T-helper 1 cell treated with Interleukin-12 subunit alpha and Interleukin-12 subunit beta and Interleukin-4 antibody, amounts not matched to agents 30 μg/mL and 1 μg/mL, for 36 hours (primary cell): ENCODE data around the gene THSD4.

Experiments used
- H3K27ac Mint-ChIP-seq: one replicate; pipeline ENCODE4 v1.8.0; 2021; ENCODE audit warnings: mild to moderate bottlenecking, mixed read lengths
- H3K27me3 Mint-ChIP-seq: one replicate; pipeline ENCODE4 v1.8.0; 2021; ENCODE audit warnings: low read depth, mixed read lengths
- H3K36me3 Mint-ChIP-seq: one replicate; pipeline ENCODE4 v1.8.0; 2021; ENCODE audit warnings: low read depth, mixed read lengths
- H3K4me1 Mint-ChIP-seq: one replicate; pipeline ENCODE4 v1.8.0; 2021; ENCODE audit warnings: low read depth, mixed read lengths
- H3K4me3 Mint-ChIP-seq: one replicate; pipeline ENCODE4 v1.8.0; 2021; ENCODE audit warnings: mild to moderate bottlenecking, moderate library complexity, mixed read lengths
- H3K9me3 Mint-ChIP-seq: one replicate; pipeline ENCODE4 v1.8.0; 2021; ENCODE audit warnings: mixed read lengths

The THSD4 gene

GRCh38 chr15:71109130-71109529 is 6.1 kb upstream of the THSD4 start:
- no peak overlapping the region for H3K27ac Mint-ChIP-seq
- no peak overlapping the region for H3K4me3 Mint-ChIP-seq
- H3K27me3 Mint-ChIP-seq, result peaks cover 5% of the 10 kb centered on the region
- no peaks in the 10 kb centered on the region for H3K9me3 Mint-ChIP-seq
- H3K36me3 Mint-ChIP-seq, result no peaks in the 10 kb centered on the region
- peaks cover 2% of the 10 kb centered on the region for H3K4me1 Mint-ChIP-seq

GRCh38 chr15:71109905-71110304 is 5.4 kb upstream of the THSD4 start:
- no peak overlapping the region for H3K27ac Mint-ChIP-seq
- peaks cover 2% of the 10 kb centered on the region for H3K4me1 Mint-ChIP-seq
- no peaks in the 10 kb centered on the region for H3K9me3 Mint-ChIP-seq
- H3K36me3 Mint-ChIP-seq, result no peaks in the 10 kb centered on the region
- H3K27me3 Mint-ChIP-seq, result peaks cover 11% of the 10 kb centered on the region
- H3K4me3 Mint-ChIP-seq, result no peak overlapping the region

GRCh38 chr15:71110405-71111180 is 4.7 kb upstream of the THSD4 start:
- Mint-ChIP-seq H3K4me3 (no peak overlapping the region), H3K9me3 (no peaks in the 10 kb centered on the region), H3K27ac (no peak overlapping the region), H3K36me3 (no peaks in the 10 kb centered on the region), H3K4me1 (peaks cover 2% of the 10 kb centered on the region), H3K27me3 (peaks cover 14% of the 10 kb centered on the region)

GRCh38 chr15:71111181-71111565 is 4.1 kb upstream of the THSD4 start:
- H3K27ac Mint-ChIP-seq, result no peak overlapping the region
- H3K4me3 Mint-ChIP-seq, result no peak overlapping the region
- peaks cover 17% of the 10 kb centered on the region for H3K27me3 Mint-ChIP-seq

GRCh38 chr15:71111950-71112349 is 3.3 kb upstream of the THSD4 start:
- Mint-ChIP-seq H3K27me3 (peaks cover 24% of the 10 kb centered on the region), H3K4me3 (no peak overlapping the region)

More at GRCh38 chr15:71111181-71111565, 4.1 kb upstream of the THSD4 start:
- peaks cover 4% of the 10 kb centered on the region for H3K4me1 Mint-ChIP-seq
- H3K9me3 Mint-ChIP-seq, result no peaks in the 10 kb centered on the region
- H3K36me3 Mint-ChIP-seq, result no peaks in the 10 kb centered on the region

GRCh38 chr15:71112429-71112828 is 2.8 kb upstream of the THSD4 start:
- H3K9me3 Mint-ChIP-seq, result no peaks in the 10 kb centered on the region
- H3K36me3 Mint-ChIP-seq, result no peaks in the 10 kb centered on the region
- H3K4me3 Mint-ChIP-seq, result no peak overlapping the region
- H3K27ac Mint-ChIP-seq, result no peak overlapping the region
- peaks cover 29% of the 10 kb centered on the region for H3K27me3 Mint-ChIP-seq
- peaks cover 7% of the 10 kb centered on the region for H3K4me1 Mint-ChIP-seq

More at GRCh38 chr15:71111950-71112349, 3.3 kb upstream of the THSD4 start:
- Mint-ChIP-seq H3K9me3 (no peaks in the 10 kb centered on the region), H3K36me3 (no peaks in the 10 kb centered on the region), H3K27ac (no peak overlapping the region), H3K4me1 (peaks cover 9% of the 10 kb centered on the region)

- Mint-ChIP-seq H3K4me3 (no peak overlapping the region), H3K27ac (no peak overlapping the region), H3K9me3 (no peaks in the 10 kb centered on the region), H3K27me3 (peaks cover 45% of the 10 kb centered on the region), H3K4me1 (peaks cover 7% of the 10 kb centered on the region), H3K36me3 (peaks cover 1% of the 10 kb centered on the region)
Observed at GRCh38 chr15:71114066-71114680, 1.1 kb upstream of the THSD4 start.

GRCh38 chr15:71115567-71116351 is 488 bp downstream of the THSD4 start:
- Mint-ChIP-seq H3K9me3 (no peaks in the 10 kb centered on the region), H3K27ac (no peak overlapping the region), H3K4me3 (peak overlapping the region; percentile 69), H3K4me1 (peaks cover 7% of the 10 kb centered on the region), H3K36me3 (peaks cover 1% of the 10 kb centered on the region), H3K27me3 (peaks cover 41% of the 10 kb centered on the region)

- Mint-ChIP-seq H3K27ac (no peak overlapping the region), H3K36me3 (peaks cover 1% of the 10 kb centered on the region), H3K27me3 (peaks cover 41% of the 10 kb centered on the region), H3K9me3 (no peaks in the 10 kb centered on the region), H3K4me1 (peaks cover 7% of the 10 kb centered on the region), H3K4me3 (peak overlapping the region; percentile 69)
Observed at GRCh38 chr15:71116366-71116765, 1.1 kb downstream of the THSD4 start.

- peaks cover 41% of the 10 kb centered on the region for H3K27me3 Mint-ChIP-seq
- peak overlapping the region; percentile 69 for H3K4me3 Mint-ChIP-seq
- no peaks in the 10 kb centered on the region for H3K9me3 Mint-ChIP-seq
Observed at GRCh38 chr15:71116942-71117341, 1.7 kb downstream of the THSD4 start.

GRCh38 chr15:71117714-71118305 is 2.5 kb downstream of the THSD4 start:
- peaks cover 1% of the 10 kb centered on the region for H3K36me3 Mint-ChIP-seq
- H3K4me3 Mint-ChIP-seq, result no peak overlapping the region
- H3K4me1 Mint-ChIP-seq, result peaks cover 7% of the 10 kb centered on the region
- no peaks in the 10 kb centered on the region for H3K9me3 Mint-ChIP-seq
- peaks cover 46% of the 10 kb centered on the region for H3K27me3 Mint-ChIP-seq
- no peak overlapping the region for H3K27ac Mint-ChIP-seq

More at GRCh38 chr15:71116942-71117341, 1.7 kb downstream of the THSD4 start:
- Mint-ChIP-seq H3K4me1 (peaks cover 7% of the 10 kb centered on the region), H3K27ac (no peak overlapping the region), H3K36me3 (peaks cover 1% of the 10 kb centered on the region)

GRCh38 chr15:71118345-71118744 is 3.1 kb downstream of the THSD4 start:
- peaks cover 7% of the 10 kb centered on the region for H3K4me1 Mint-ChIP-seq
- peaks cover 1% of the 10 kb centered on the region for H3K36me3 Mint-ChIP-seq
- H3K9me3 Mint-ChIP-seq, result no peaks in the 10 kb centered on the region
- H3K27ac Mint-ChIP-seq, result no peak overlapping the region
- H3K27me3 Mint-ChIP-seq, result peaks cover 46% of the 10 kb centered on the region
- H3K4me3 Mint-ChIP-seq, result no peak overlapping the region

- Mint-ChIP-seq H3K9me3 (no peaks in the 10 kb centered on the region), H3K4me3 (no peak overlapping the region), H3K27me3 (peaks cover 46% of the 10 kb centered on the region), H3K4me1 (peaks cover 7% of the 10 kb centered on the region), H3K27ac (no peak overlapping the region), H3K36me3 (peaks cover 1% of the 10 kb centered on the region)
Observed at GRCh38 chr15:71118881-71119632, 3.8 kb downstream of the THSD4 start.
